SU-DHL-6 (cell line): ENCODE data around the gene SPINT4.

Experiments
- EZH2phosphoT487 ChIP-seq: fragments of 200-600 bp; sonication (generic), shearing (Covaris generic); conservative IDR thresholded peaks from 2 replicates; pipeline ENCODE4 v1.6.1; 2018; ENCODE audit warnings: mild to moderate bottlenecking, antibody characterized with exemption, low read length, moderate library complexity, mixed read lengths
- TF ChIP-seq, protein P1 (sequence below): fragments of 200-600 bp; sonication (generic); IDR thresholded peaks from one replicate; pipeline ENCODE4 v1.5.1; 2017; ENCODE audit warnings: antibody characterized with exemption, mild to moderate bottlenecking, low read length, moderate library complexity; ENCODE audit not compliant: insufficient read depth, poor library complexity, severe bottlenecking

DNA sequence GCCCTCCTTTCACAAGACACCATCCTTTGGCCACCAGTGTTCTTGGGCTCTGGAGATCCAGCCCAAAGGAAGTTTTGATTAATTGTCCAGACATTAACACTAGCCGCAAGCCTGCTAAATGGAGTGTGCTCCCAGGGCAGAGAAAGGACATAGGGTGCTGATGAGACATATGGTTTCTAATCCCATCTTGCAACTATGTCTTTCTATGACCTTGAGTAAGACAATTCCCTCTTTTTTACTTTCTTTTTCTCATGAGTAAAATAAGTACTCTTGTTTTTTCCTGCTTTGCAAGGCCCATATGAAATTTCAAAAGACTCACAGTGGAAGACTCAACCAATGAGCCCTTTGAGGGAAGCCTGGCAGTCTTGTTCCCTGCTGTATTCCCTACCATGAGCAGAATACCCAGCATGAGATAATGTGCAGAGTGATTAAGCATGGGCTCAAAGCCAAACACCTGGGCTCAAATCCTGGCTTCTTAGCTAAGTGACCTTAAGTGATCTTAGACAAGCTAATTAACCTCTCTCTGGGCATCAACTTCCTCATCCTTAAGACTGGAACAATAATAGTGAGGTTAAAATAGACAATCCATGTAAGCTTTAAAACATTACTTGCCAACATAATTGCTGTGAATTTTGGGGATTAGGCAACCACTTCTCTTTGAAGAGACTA, 17.0 kb upstream of the SPINT4 start, which contains the start of gene WFDC10B:
- TF ChIP-seq, protein P1, sequence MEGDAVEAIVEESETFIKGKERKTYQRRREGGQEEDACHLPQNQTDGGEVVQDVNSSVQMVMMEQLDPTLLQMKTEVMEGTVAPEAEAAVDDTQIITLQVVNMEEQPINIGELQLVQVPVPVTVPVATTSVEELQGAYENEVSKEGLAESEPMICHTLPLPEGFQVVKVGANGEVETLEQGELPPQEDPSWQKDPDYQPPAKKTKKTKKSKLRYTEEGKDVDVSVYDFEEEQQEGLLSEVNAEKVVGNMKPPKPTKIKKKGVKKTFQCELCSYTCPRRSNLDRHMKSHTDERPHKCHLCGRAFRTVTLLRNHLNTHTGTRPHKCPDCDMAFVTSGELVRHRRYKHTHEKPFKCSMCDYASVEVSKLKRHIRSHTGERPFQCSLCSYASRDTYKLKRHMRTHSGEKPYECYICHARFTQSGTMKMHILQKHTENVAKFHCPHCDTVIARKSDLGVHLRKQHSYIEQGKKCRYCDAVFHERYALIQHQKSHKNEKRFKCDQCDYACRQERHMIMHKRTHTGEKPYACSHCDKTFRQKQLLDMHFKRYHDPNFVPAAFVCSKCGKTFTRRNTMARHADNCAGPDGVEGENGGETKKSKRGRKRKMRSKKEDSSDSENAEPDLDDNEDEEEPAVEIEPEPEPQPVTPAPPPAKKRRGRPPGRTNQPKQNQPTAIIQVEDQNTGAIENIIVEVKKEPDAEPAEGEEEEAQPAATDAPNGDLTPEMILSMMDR, result no peak
- no peak for TF ChIP-seq EZH2phosphoT487
